Endothelial cell of umbilical vein (primary cell): Measurements from ENCODE around the gene ZFP1. TPM values are rescaled to one million over a fixed set of nuclear protein-coding genes. Genes with fewer than 3 reads are reported as not detected.

Experiments
- BruUV-seq: library from RNA; stranded (reverse); fragments of 400-500 nt; replicated peaks from 2 replicates; lab custom pipeline; 2021; lab: Mats Ljungman, UMichigan
- CTCF ChIA-PET: fragments of 300-600, 350-600 bp; sonication (Branson Sonifier 250); formaldehyde crosslinking; loops from one replicate; lab custom pipeline; 2021; ENCODE audit warnings: antibody characterized with exemption, inconsistent platforms; lab: Charles Lee
- POLR2A ChIA-PET: fragments of 300-600, 350-600 bp; sonication (Branson Sonifier 250); formaldehyde crosslinking; loops from one replicate; lab custom pipeline; 2021; ENCODE audit warnings: antibody characterized with exemption, inconsistent platforms; lab: Charles Lee
- DNase-seq: peaks from one replicate; pipeline ENCODE4 v3.0.0-alpha.2; 2011; ENCODE audit warnings: low read depth, low spot score
- FAIRE-seq: peaks from 2 replicates; lab custom pipeline; 2011; peaks lifted over from hg19 to GRCh38; lab: Jason Lieb, UNC
- H2AFZ ChIP-seq: 2 replicates; pipeline ENCODE4 v1.6.0; 2012; ENCODE audit warnings: low read depth, low read length, control low read depth, inconsistent platforms
- H3K27ac ChIP-seq: 2 replicates; pipeline ENCODE4 v1.5.1; 2011; ENCODE audit warnings: low read depth, mild to moderate bottlenecking, control low read depth, low read length, moderate library complexity; ENCODE audit not compliant: insufficient read depth
- H3K27me3 ChIP-seq, 2 experiments: 2 replicates each; pipeline versions ENCODE4 v1.6.0 to v1.6.1; 2011; ENCODE audit warnings: low read length in 2 of 2, mixed read lengths in 1 of 2; ENCODE audit not compliant: control insufficient read depth in 2 of 2, insufficient read depth in 2 of 2
- H3K36me3 ChIP-seq, 2 experiments: 2 replicates in 1 of 2; 3 replicates in 1 of 2; pipeline ENCODE4 v1.5.1; 2011; ENCODE audit warnings: low read length in 2 of 2, mild to moderate bottlenecking in 1 of 2, moderate library complexity in 1 of 2; ENCODE audit not compliant: control insufficient read depth in 2 of 2, insufficient read depth in 2 of 2; ENCODE audit errors: extremely low read depth in 1 of 2
- H3K4me1 ChIP-seq: 3 replicates; pipeline ENCODE4 v1.5.1; 2011; ENCODE audit warnings: mild to moderate bottlenecking, low read length; ENCODE audit not compliant: control insufficient read depth, insufficient read depth; ENCODE audit errors: extremely low read depth
- H3K4me2 ChIP-seq: 2 replicates; pipeline ENCODE4 v1.6.1; 2011; ENCODE audit warnings: low read length, control low read depth, mixed read lengths; ENCODE audit not compliant: insufficient read depth
- H3K4me3 ChIP-seq, 3 experiments: fragments of 200-600 bp in 1 of 3; sonication (generic), shearing (Covaris generic) in 1 of 3; replicated peaks in 1 of 3; 2 replicates each; pipeline ENCODE4 v1.5.1; 2011 to 2016; ENCODE audit warnings: control low read depth in 3 of 3, low read length in 3 of 3, mild to moderate bottlenecking in 2 of 3, inconsistent platforms in 1 of 3, low read depth in 1 of 3, moderate library complexity in 1 of 3; ENCODE audit not compliant: insufficient read depth in 1 of 3
- H3K79me2 ChIP-seq: 2 replicates; pipeline ENCODE4 v1.6.0; 2012; ENCODE audit warnings: low read length, inconsistent platforms; ENCODE audit not compliant: control insufficient read depth, insufficient read depth
- H3K9ac ChIP-seq: replicated peaks from 2 replicates; pipeline ENCODE3; 2011; ENCODE audit warnings: low read length, control low read depth; ENCODE audit not compliant: insufficient read depth; ENCODE audit errors: extremely low read depth
- H3K9me1 ChIP-seq: replicated peaks from 3 replicates; pipeline ENCODE4 v1.6.0; 2011; ENCODE audit warnings: mild to moderate bottlenecking, low read length; ENCODE audit not compliant: control insufficient read depth, insufficient read depth; ENCODE audit errors: extremely low read depth
- H3K9me3 ChIP-seq: replicated peaks from 2 replicates; pipeline ENCODE4 v1.5.1; 2012; ENCODE audit warnings: low read length, inconsistent platforms; ENCODE audit not compliant: control insufficient read depth, insufficient read depth
- H4K20me1 ChIP-seq: replicated peaks from 2 replicates; pipeline ENCODE3; 2011; ENCODE audit warnings: mild to moderate bottlenecking, low read length; ENCODE audit not compliant: control insufficient read depth, insufficient read depth; ENCODE audit errors: extremely low read depth
- CTCF ChIP-seq, 2 donors: IDR thresholded peaks; 1 replicate in 1 of 2; 2 replicates in 1 of 2; pipeline ENCODE4 v1.5.1; 2011; ENCODE audit warnings: low read length in 2 of 2, mild to moderate bottlenecking in 2 of 2, moderate library complexity in 2 of 2, control low read depth in 1 of 2, inconsistent platforms in 1 of 2, low read depth in 1 of 2; ENCODE audit not compliant: insufficient read depth in 1 of 2; ENCODE audit errors: extremely low read depth in 1 of 2
- EZH2 ChIP-seq: IDR thresholded peaks from 2 replicates; pipeline ENCODE4 v1.6.1; 2012; ENCODE audit warnings: borderline replicate concordance, low read depth, mild to moderate bottlenecking, moderate library complexity, low read length, inconsistent platforms; ENCODE audit not compliant: severe bottlenecking
- FOS ChIP-seq: IDR thresholded peaks from 2 replicates; pipeline ENCODE4 v1.6.1; 2011; ENCODE audit warnings: mild to moderate bottlenecking, low read length, moderate library complexity, borderline replicate concordance; ENCODE audit not compliant: insufficient read depth
- GATA2 ChIP-seq: IDR thresholded peaks from 2 replicates; pipeline ENCODE4 v1.7.0; 2011; ENCODE audit warnings: low read depth, mild to moderate bottlenecking, moderate library complexity, mixed read lengths, low read length; ENCODE audit not compliant: insufficient read length, insufficient read depth
- JUN ChIP-seq: IDR thresholded peaks from 2 replicates; pipeline ENCODE4 v1.6.1; 2011; ENCODE audit warnings: borderline replicate concordance, low read depth; ENCODE audit not compliant: insufficient read length, insufficient read depth
- MAX ChIP-seq: IDR thresholded peaks from 2 replicates; pipeline ENCODE4 v1.6.1; 2011; ENCODE audit not compliant: insufficient read depth, insufficient read length
- MYC ChIP-seq: IDR thresholded peaks from one replicate; pipeline ENCODE4 v1.6.1; 2011; ENCODE audit warnings: mild to moderate bottlenecking, low read depth, low read length
- POLR2A ChIP-seq: IDR thresholded peaks from 2 replicates; pipeline ENCODE4 v1.6.1; 2012; ENCODE audit warnings: low read depth, mild to moderate bottlenecking, control low read depth, low read length
- POLR2AphosphoS5 ChIP-seq: IDR thresholded peaks from 2 replicates; pipeline ENCODE4 v1.6.1; 2012; ENCODE audit warnings: low read depth, mild to moderate bottlenecking, control low read depth, low read length, moderate library complexity; ENCODE audit not compliant: insufficient read depth
- dilution Hi-C: fragments of 300-500 bp; cut with MboI; formaldehyde crosslinking; loops from one replicate; pipeline ENCODE4 v1.15.0; 2019; ENCODE audit warnings: low sequenced_read_pairs; ENCODE audit not compliant: extremely low pct_ligation_motif_present
- intact Hi-C: fragments of 100-400 bp; cut with micrococcal nuclease; formaldehyde crosslinking; loops from one replicate; pipeline ENCODE4 v1.10.0; 2022
- polyA plus RNA-seq, 4 experiments: library from polyadenylated mRNA; depleted of rRNA in 3 of 4; stranded (reverse) in 3 of 4; unstranded in 1 of 4; fragments of >200 nt; gene quantifications; 2 replicates each; pipeline versions ENCODE4 v1.2.1 to v1.2.3, GENCODE V29; 2011 to 2012; ENCODE audit warnings: missing spikeins in 1 of 4
- total RNA-seq: library from RNA; stranded (reverse); gene quantifications from 2 replicates; pipeline ENCODE4 v1.2.3, GENCODE V29; 2021

ZFP1 gene
- total and polyA plus RNA-seq, 2 donors (not counting 3 experiments of a cell fraction or from before 2014, with no cell fraction given): 2.8 to 9.8 TPM

GRCh38 chr16:75195811-75196790 is 47.8 kb downstream of the ZFP1 start:
- H3K4me1 ChIP-seq: peaks cover 4% of the 10 kb centered on the region
- H3K27ac ChIP-seq: no peak overlapping the region
- no peak overlapping the region for H3K4me3 ChIP-seq
- dilution Hi-C loops (no loop called here), intact Hi-C loops (no loop called here)
- DNase-seq: no peak
- no peaks in the 10 kb centered on the region for H4K20me1 ChIP-seq
- TF ChIP-seq MAX (no peak), CTCF (IDR thresholded peaks at IDR 0.05; ENCODE audit: extremely low read depth in 1 of 2, insufficient read depth in 1 of 2, low read depth in 1 of 2, low read length in 2 of 2) (no peak), FOS (no peak), JUN (no peak), POLR2AphosphoS5 (no peak), GATA2 (no peak), EZH2 (no peak), MYC (no peak), POLR2A (no peak)
- H3K27me3 ChIP-seq: peaks cover 5 to 7% of the 10 kb centered on the region in 2 experiments
- H3K36me3 ChIP-seq: no peaks in the 10 kb centered on the region
- ChIA-PET CTCF (interaction anchor here (0.6 to 7.9 kb wide), 7 partner anchors 197 to 568 kb away, joined by 3 to 186 read pairs (median 4); partner anchors contain the start of genes TMEM170A and ZNRF1), POLR2A (no interaction called here)
- no peak for FAIRE-seq
- no peaks in the 10 kb centered on the region for H3K79me2 ChIP-seq
- H3K4me2 ChIP-seq: no peak overlapping the region
- no peak overlapping the region for H3K9ac ChIP-seq
- BruUV-seq: no TSS peak
- H2AFZ ChIP-seq: no peak overlapping the region
- no peaks in the 10 kb centered on the region for H3K9me3 ChIP-seq
- H3K9me1 ChIP-seq: no peaks in the 10 kb centered on the region
